Measurements from ENCODE around the gene OR2T11. TPM values are rescaled to one million over a fixed set of nuclear protein-coding genes. Genes with fewer than 3 reads are reported as not detected.

The OR2T11 gene
- total RNA-seq, 1 experiment from 2014 or later: not detected

DNA sequence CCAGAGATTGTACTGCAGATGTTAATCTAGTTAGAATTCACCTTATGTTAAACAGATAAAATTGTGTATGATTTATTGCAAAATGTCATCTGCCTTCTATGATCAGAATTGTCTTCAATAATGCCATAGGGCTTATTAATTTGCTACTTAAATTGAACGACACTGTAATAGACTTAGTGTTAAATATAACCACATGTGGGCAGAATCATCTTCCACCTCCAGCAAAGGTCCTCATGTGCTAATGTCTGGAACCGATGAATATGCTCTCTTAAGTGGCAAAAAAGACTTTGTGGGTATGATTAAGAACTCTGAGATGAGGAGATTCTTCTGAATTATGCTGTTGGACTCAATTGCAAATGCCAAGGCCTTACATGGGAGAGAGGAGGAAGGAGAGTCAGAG is 4.3 kb downstream of the OR2T11 start:
- intact Hi-C loops (cut with micrococcal nuclease): no loop called here
- ChIA-PET CTCF (interaction anchor here (0.6 to 1.0 kb wide), 4 partner anchors 8 to 66 kb away, joined by 3 to 5 read pairs (median 3); no protein-coding TSS in a partner anchor), POLR2A (no interaction called here)
- Mint-ChIP-seq H3K9me3 (ENCODE audit: unreplicated experiment) (no peaks in the 10 kb centered on the region), H3K36me3 (ENCODE audit: insufficient read depth, unreplicated experiment) (no peaks in the 10 kb centered on the region), H3K27ac (ENCODE audit: low read depth, unreplicated experiment) (no peak overlapping the region), H3K4me1 (ENCODE audit: insufficient read depth, unreplicated experiment) (no peaks in the 10 kb centered on the region), H3K4me3 (ENCODE audit: unreplicated experiment) (no peak overlapping the region), H3K27me3 (ENCODE audit: insufficient read depth, unreplicated experiment) (no peaks in the 10 kb centered on the region)
- no peak for DNase-seq (ENCODE audit: unreplicated experiment)
- TF ChIP-seq, protein P1, sequence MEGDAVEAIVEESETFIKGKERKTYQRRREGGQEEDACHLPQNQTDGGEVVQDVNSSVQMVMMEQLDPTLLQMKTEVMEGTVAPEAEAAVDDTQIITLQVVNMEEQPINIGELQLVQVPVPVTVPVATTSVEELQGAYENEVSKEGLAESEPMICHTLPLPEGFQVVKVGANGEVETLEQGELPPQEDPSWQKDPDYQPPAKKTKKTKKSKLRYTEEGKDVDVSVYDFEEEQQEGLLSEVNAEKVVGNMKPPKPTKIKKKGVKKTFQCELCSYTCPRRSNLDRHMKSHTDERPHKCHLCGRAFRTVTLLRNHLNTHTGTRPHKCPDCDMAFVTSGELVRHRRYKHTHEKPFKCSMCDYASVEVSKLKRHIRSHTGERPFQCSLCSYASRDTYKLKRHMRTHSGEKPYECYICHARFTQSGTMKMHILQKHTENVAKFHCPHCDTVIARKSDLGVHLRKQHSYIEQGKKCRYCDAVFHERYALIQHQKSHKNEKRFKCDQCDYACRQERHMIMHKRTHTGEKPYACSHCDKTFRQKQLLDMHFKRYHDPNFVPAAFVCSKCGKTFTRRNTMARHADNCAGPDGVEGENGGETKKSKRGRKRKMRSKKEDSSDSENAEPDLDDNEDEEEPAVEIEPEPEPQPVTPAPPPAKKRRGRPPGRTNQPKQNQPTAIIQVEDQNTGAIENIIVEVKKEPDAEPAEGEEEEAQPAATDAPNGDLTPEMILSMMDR (IDR thresholded peaks at IDR 0.05; ENCODE audit: unreplicated experiment): no peak
- no TSS peak for BruUV-seq (replicated peaks)

DNA sequence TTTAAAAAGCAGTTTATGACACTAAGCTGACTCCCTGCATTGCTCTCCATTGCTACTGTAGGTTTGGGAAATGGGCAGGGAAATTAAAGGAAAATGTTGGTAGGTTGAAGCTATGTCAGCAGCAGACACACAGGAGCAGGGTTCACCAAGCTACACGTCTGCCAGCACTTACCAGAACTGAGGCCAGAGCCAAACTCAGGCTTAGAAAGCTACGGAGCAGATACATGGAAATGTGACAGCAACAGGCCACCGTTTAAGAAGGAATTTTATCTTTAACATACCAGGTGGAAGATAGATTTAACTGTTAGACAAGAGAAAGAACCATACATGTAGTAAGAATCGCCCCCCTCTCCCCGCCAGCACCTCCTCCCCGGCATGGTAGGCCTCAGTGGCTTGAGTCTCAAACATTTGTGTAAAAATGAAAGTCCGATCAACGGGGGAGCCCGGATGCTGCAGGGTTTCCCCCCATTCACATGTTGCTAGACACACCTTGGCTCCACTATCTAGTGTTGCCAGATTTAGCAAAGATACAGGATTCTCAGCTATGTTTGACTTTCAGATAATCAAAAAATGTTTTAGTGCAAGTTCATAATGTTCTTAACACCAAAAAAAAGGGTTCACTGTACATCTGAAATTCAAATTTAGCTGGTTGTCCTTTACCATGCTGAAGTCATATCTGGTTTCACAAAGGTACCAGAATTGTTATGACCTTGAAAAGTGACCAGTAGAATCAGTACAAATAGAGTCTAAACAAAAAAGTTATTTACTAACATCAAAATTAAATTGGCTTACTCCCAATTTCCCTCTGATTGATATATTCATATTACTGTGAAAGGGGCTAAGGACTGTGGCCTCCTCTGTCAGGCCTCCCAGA is 6.7 kb downstream of the OR2T11 start:
- BruUV-seq (replicated peaks): no TSS peak
- CTCF ChIA-PET: interaction anchor here (0.6 to 1.0 kb wide), 7 partner anchors 9 to 693 kb away, joined by 3 to 4 read pairs (median 3); no protein-coding TSS in a partner anchor
- Mint-ChIP-seq H3K9me3 (ENCODE audit: unreplicated experiment) (no peaks in the 10 kb centered on the region), H3K4me1 (ENCODE audit: insufficient read depth, unreplicated experiment) (no peaks in the 10 kb centered on the region), H3K36me3 (ENCODE audit: insufficient read depth, unreplicated experiment) (no peaks in the 10 kb centered on the region), H3K4me3 (ENCODE audit: unreplicated experiment) (no peak overlapping the region), H3K27me3 (ENCODE audit: insufficient read depth, unreplicated experiment) (no peaks in the 10 kb centered on the region), H3K27ac (ENCODE audit: low read depth, unreplicated experiment) (no peak overlapping the region)
- intact Hi-C loops (cut with micrococcal nuclease): no loop called here
- DNase-seq (ENCODE audit: unreplicated experiment): no peak
- TF ChIP-seq, protein P1 (IDR thresholded peaks at IDR 0.05; ENCODE audit: unreplicated experiment): no peak
- POLR2A ChIA-PET: no interaction called here

DNA sequence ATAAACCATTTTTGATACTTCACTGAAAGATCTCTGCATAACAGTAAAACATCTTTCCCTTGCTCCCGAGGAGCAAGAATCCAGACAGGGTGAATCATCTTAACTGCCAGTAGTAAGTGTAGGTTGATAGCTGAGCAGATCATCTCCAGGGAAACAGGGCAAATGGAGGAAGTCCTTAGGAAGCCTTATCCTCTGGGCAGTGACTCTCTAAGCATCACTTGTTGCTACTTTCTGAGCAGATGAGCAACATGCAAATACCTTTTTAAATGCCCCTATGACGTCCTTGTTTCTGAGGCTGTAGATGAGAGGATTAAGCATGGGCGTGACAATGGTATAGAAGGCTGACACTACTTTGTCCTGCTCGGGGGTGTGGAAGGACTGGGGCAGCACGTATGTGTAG is 8.9 kb downstream of the OR2T11 start:
- Mint-ChIP-seq H3K4me3 (ENCODE audit: unreplicated experiment) (no peak overlapping the region), H3K27me3 (ENCODE audit: insufficient read depth, unreplicated experiment) (no peaks in the 10 kb centered on the region), H3K9me3 (ENCODE audit: unreplicated experiment) (no peaks in the 10 kb centered on the region), H3K36me3 (ENCODE audit: insufficient read depth, unreplicated experiment) (no peaks in the 10 kb centered on the region), H3K27ac (ENCODE audit: low read depth, unreplicated experiment) (no peak overlapping the region), H3K4me1 (ENCODE audit: insufficient read depth, unreplicated experiment) (no peaks in the 10 kb centered on the region)
- POLR2A ChIA-PET: no interaction called here
- BruUV-seq (replicated peaks): no TSS peak
- CTCF ChIA-PET: interaction anchor here (0.7 to 9.6 kb wide), 6 partner anchors 14 to 299 kb away, joined by 3 to 159 read pairs (median 4); no protein-coding TSS in a partner anchor
- no peak for DNase-seq (ENCODE audit: unreplicated experiment)
- intact Hi-C loops (cut with micrococcal nuclease): no loop called here
- TF ChIP-seq, protein P1 (IDR thresholded peaks at IDR 0.05; ENCODE audit: unreplicated experiment): no peak

DNA sequence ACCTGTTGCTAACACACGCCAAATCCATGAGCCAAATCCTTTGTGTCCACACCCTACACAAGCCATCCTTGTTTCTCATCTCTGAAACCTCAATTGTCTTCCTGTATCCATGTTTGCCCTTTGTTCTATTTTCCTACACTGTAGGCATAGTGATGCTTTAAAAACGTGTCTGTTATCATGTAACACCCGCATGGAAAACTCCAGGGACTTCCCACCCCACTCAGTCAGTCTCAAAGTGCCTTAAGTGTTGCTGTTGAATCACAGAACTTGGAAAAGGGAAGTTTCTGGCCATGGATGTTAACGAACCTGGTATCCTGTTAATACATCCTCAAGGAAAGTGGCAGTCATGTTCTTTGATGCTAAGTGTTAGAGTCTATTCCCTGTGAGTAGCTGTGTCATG is 9.7 kb downstream of the OR2T11 start:
- H3K27ac Mint-ChIP-seq (ENCODE audit: low read depth, unreplicated experiment): no peak overlapping the region
- no TSS peak for BruUV-seq (replicated peaks)

More for the DNA sequence above, 9.7 kb downstream of the OR2T11 start:
- DNase-seq (ENCODE audit: unreplicated experiment): no peak
- Mint-ChIP-seq H3K9me3 (ENCODE audit: unreplicated experiment) (no peaks in the 10 kb centered on the region), H3K36me3 (ENCODE audit: insufficient read depth, unreplicated experiment) (no peaks in the 10 kb centered on the region), H3K27me3 (ENCODE audit: insufficient read depth, unreplicated experiment) (no peaks in the 10 kb centered on the region), H3K4me3 (ENCODE audit: unreplicated experiment) (no peak overlapping the region), H3K4me1 (ENCODE audit: insufficient read depth, unreplicated experiment) (no peaks in the 10 kb centered on the region)
- POLR2A ChIA-PET: interaction anchor here (1.0 to 1.3 kb wide), 2 partner anchors 181 to 213 kb away, joined by 3 to 5 read pairs; partner anchors contain the start of gene ZNF672
- TF ChIP-seq, protein P1 (IDR thresholded peaks at IDR 0.05; ENCODE audit: unreplicated experiment): no peak
- intact Hi-C loops (cut with micrococcal nuclease): no loop called here
- CTCF ChIA-PET: interaction anchor here (0.6 to 9.6 kb wide), 8 partner anchors 13 to 299 kb away, joined by 3 to 159 read pairs (median 4); no protein-coding TSS in a partner anchor

Data from MCF 10A (cell line).